Activated CD4-positive, CD25-positive, alpha-beta regulatory T cell treated with anti-CD3 and anti-CD28 coated beads, Interleukin-2, amount 50 U/mL, for 16 hours (primary cell): ENCODE measurements around the gene RUSC2.
"Not testable (repeated sequence)": the region's sequence is repeated elsewhere in the genome, so short reads cannot be mapped to it uniquely, and the experiment has no call there.

Experiments
- DNase-seq: peaks from one replicate; pipeline ENCODE4 v3.0.0-alpha.2; 2020; ENCODE audit warnings: low read depth, low spot score

RUSC2 gene

GRCh38 chr9:35523556-35523955 is 33.6 kb downstream of the RUSC2 start:
- not testable (repeated sequence) for DNase-seq

DNA sequence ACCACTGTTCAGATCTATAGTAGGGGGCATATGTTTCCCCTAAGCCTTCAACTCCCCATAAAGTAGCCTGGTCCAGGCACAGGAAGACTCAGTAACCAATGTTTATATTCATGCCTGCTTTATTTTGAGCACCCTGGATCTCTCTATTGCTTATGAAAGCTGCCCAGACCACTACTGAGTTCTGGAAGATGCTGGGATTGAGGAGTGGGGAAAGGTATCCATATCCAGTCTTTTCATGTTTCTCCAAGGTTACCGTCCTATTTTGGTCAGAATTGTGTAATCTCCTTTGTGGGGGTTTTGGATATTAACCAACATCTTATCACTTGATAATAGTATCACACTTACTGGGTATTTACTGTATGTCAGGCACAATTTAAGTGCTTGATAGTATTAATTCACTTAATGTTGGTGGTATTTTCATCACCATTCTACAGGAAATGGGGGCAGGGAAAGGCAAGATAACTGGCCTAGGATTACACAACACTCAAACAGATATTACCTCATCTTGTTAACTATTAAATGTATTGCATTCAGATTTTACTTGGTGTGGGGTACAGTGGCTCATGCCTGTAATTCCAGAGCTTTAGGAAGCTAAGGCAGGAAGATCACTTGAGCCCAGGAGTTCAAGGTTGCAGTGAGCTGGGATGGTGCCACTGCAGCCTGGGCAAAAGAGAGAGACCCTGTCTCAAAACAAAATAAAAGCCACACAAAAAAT is 36.3 kb downstream of the RUSC2 start:
- DNase-seq = no peak

DNA sequence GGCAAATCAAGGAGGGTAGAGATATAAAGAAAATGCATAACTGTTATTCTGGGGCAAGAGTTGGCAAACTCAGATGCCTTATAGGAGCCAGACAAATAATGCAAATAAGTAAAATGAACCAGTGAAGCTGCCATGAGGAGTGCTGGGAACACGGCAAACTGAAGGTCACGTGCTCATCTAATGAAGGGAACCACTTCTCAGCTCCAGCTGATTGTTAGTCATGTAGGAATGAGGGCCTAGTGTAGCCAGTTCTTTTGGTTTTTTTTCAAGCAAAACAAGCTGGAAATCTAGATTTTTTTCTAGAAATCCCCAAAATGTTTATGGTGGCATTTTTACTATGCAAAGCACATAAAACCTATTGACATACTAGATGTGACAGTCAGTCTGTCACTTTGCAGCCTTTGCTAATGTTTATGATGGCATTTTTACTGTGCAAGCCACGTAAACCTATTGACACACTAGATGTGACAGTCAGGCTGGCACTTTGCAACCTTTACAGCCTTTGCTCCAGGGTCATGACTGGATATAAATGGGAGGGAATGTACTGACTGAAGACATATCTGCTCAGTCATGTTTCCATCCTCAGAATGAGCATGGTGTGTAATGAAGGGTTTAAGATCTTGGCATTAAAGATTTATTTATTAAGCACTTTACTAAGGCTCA is 39.4 kb downstream of the RUSC2 start:
- no peak for DNase-seq

DNA sequence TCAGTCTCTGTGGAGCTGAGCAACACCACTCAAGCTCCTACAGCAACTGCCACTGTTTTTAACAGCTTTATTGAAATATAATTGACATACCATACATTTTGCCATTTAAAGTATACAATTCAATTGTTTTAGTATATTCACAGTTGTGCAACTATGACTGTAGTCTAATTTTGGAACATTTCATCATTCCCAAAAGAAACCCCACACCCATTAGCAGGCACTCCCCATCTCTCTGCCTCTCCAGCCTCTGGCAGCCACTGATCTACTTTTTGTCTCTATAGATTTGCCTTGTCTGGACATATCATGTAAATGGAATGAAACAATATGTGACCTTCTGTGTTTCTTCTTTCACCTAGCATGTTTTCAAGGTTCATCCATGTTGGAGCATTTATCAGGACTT is 43.5 kb downstream of the RUSC2 start:
- no peak for DNase-seq

DNA sequence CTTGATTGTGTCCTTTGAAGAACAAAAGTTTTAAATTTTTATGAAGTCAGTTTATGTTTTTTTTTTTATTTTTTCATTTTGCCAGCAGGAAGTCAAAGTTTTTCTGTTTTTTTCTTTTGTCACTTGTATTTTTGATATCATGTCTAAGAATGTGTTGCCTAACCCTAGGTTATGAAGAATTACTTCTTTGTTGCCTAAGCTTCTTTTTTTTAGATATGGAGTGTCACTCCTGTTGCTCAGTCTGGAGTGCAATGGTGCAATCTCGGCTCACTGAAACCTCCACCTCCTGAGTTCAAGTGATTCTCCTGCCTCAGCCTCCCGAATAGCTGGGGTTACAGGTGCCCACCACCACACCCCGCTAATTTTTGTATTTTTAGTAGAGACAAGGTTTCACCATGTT is 45.0 kb downstream of the RUSC2 start:
- DNase-seq = not testable (repeated sequence)

GRCh38 chr9:35537913-35538312 is 48.0 kb downstream of the RUSC2 start:
- no peak for DNase-seq

DNA sequence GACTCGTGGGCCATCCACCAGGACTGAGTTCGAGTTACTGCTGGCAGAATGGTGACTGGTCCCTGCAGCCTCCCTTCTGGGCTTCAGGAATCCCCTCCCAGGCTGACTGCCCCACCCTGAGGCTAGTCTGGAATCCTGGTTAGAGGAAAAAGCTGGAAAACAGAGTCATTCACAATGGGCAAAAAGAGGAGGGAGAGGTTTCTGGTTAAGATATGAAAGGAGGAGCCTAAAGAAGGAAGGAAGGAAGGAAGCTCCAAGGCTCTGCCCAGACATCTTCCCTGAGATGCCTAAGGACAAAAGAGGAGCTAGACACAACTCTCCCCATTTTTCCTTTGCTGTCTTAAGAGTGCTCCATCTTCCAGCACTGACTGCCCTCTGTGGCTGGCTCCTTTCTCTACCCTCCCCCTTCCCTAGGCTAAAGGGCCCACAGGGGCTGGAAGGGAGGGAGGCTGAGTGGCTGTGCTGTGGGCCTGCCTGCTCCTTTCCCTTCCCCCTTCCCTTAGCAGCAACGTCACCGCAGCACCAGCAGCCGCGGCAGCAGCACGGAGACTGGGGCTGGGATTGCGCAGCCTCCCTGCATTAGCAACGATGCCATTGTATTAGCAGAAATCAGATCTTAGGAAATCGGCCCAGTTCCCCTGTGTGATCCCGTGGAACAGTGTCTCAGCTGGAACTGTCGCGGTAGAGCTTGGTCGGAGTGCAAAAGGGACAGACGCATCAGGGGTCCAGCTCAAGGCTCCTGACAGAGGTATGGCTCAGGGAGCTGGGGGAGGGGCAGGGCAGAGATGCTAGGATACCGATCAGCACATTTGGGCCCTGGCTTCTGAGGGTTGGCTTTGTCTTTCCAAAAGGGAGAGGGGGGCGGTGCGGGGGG is 48.7 kb downstream of the RUSC2 start:
- no peak for DNase-seq
